Measurements from ENCODE around the gene PRPF4. TPM values are rescaled to one million over a fixed set of nuclear protein-coding genes. Genes with fewer than 3 reads are reported as not detected.

Gene PRPF4
- total and polyA plus RNA-seq, 9 of the 15 experiments (the other 6 are each of a cell fraction or from before 2014, with no cell fraction given), result 25.8 to 66.0 (median 39.8) TPM

GRCh38 chr9:113275157-113276131 lies at the start of gene PRPF4, which contains the start of gene CDC26 (continued):
- TF ChIP-seq KAT8 (IDR thresholded peaks at IDR 0.05; ENCODE audit: low read depth) (no peak), ARNT (IDR thresholded peaks at IDR 0.05) (no peak), FOXK1 (CRISPR knock-in tag; IDR thresholded peaks at IDR 0.05; ENCODE audit: borderline replicate concordance) (peak; percentile 9; the same call in 1 of the 2 replicates), LEF1 (IDR thresholded peaks at IDR 0.05) (no peak), ZBTB26 (CRISPR knock-in tag; IDR thresholded peaks at IDR 0.05) (no peak), ZNF586 (CRISPR knock-in tag; conservative IDR thresholded peaks at IDR 0.05) (no peak), RB1 (IDR thresholded peaks at IDR 0.05; ENCODE audit: low read depth) (peak; percentile 69; the same call in 1 of the 2 replicates), ZNF224 (CRISPR knock-in tag; IDR thresholded peaks at IDR 0.05) (no peak), ZNF696 (CRISPR knock-in tag; conservative IDR thresholded peaks at IDR 0.05) (no peak), DNMT1 (IDR thresholded peaks at IDR 0.05) (no peak), BRF1 (IDR thresholded peaks at IDR 0.05; ENCODE audit: borderline replicate concordance, extremely low read depth, insufficient read length) (no peak), MNT (conservative IDR thresholded peaks at IDR 0.05) (peak; percentile 85 to 92), CREB3L1 (IDR thresholded peaks at IDR 0.05; ENCODE audit: borderline replicate concordance, low read depth) (peak; percentile 98), SMARCB1 (IDR thresholded peaks at IDR 0.05; ENCODE audit: insufficient read length, low read depth) (no peak), NR0B1 (IDR thresholded peaks at IDR 0.05; ENCODE audit: partially characterized antibody) (no peak), ARID3A (IDR thresholded peaks at IDR 0.05; ENCODE audit: borderline replicate concordance, low read depth, low read length) (no peak), ZNF584 (CRISPR knock-in tag; IDR thresholded peaks at IDR 0.05; ENCODE audit: low read depth) (no peak), TRIM28 (IDR thresholded peaks at IDR 0.05) (no peak)

Measured in K562 (cell line).